HG03439 (cell line): ENCODE data around the gene UNC5A.

Experiments
- ATAC-seq: cut with Tn5 transposase; IDR thresholded peaks from one replicate; pipeline ENCODE4 v1.9.1; 2021; ENCODE audit warnings: mild to moderate bottlenecking, moderate library complexity; ENCODE audit not compliant: unreplicated experiment

The UNC5A gene

GRCh38 chr5:176819476-176819875 lies 9.1 kb downstream of the UNC5A start:
- no peak for ATAC-seq

GRCh38 chr5:176820937-176821336 lies 10.6 kb downstream of the UNC5A start:
- no peak for ATAC-seq

GRCh38 chr5:176821441-176821840 lies 11.1 kb downstream of the UNC5A start:
- ATAC-seq: no peak

- ATAC-seq: no peak
Observed at GRCh38 chr5:176822041-176822792, 11.9 kb downstream of the UNC5A start.

GRCh38 chr5:176822793-176823481 lies 12.6 kb downstream of the UNC5A start:
- ATAC-seq: no peak

GRCh38 chr5:176823869-176824412 lies 13.6 kb downstream of the UNC5A start:
- ATAC-seq: no peak

- ATAC-seq: no peak
Observed at GRCh38 chr5:176824604-176825003, 14.2 kb downstream of the UNC5A start.

- no peak for ATAC-seq
Observed at GRCh38 chr5:176825234-176825633, 14.9 kb downstream of the UNC5A start.

- no peak for ATAC-seq
Observed at GRCh38 chr5:176825957-176826356, 15.6 kb downstream of the UNC5A start.

- ATAC-seq: no peak
Observed at GRCh38 chr5:176827736-176828414, 17.5 kb downstream of the UNC5A start.

- ATAC-seq: no peak
Observed at GRCh38 chr5:176829320-176829719, 19.0 kb downstream of the UNC5A start.

- no peak for ATAC-seq
Observed at GRCh38 chr5:176830422-176830994, 20.1 kb downstream of the UNC5A start.

GRCh38 chr5:176830995-176831423 lies 20.6 kb downstream of the UNC5A start:
- ATAC-seq: no peak

- ATAC-seq: no peak
Observed at GRCh38 chr5:176831425-176831824, 21.1 kb downstream of the UNC5A start.

GRCh38 chr5:176832162-176832561 lies 21.8 kb downstream of the UNC5A start:
- no peak for ATAC-seq

- ATAC-seq: no peak
Observed at GRCh38 chr5:176833286-176833685, 22.9 kb downstream of the UNC5A start.

GRCh38 chr5:176835918-176836317 lies 25.6 kb downstream of the UNC5A start:
- ATAC-seq: no peak

- no peak for ATAC-seq
Observed at GRCh38 chr5:176836811-176837706, 26.7 kb downstream of the UNC5A start.

- ATAC-seq: no peak
Observed at GRCh38 chr5:176837707-176838115, 27.4 kb downstream of the UNC5A start.

GRCh38 chr5:176843673-176844072 lies 33.3 kb downstream of the UNC5A start:
- no peak for ATAC-seq
